ENCODE results near the gene MTG2. TPM values are rescaled to one million over a fixed set of nuclear protein-coding genes. Genes with fewer than 3 reads are reported as not detected.
A peak's percentile ranks its signal among the peaks of the same experiment; 100 is the strongest.

Gene MTG2
- total and polyA plus RNA-seq, 2 of the 4 experiments (the other 2 are of a cell fraction): 11.5 to 25.2 TPM

- 53% methylated on average over 5 of the region's 8 CpGs; no CpG with 5 or more reads in 1 of the 2 experiments for WGBS, 2 experiments (ENCODE audit: extremely low coverage in 2 of 2, insufficient read length in 1 of 2)
- H4K91ac ChIP-seq (ENCODE audit: insufficient read depth, low read depth, low read length): no peak overlapping the region
- BruUV-seq (replicated peaks): no TSS peak
- DNase-seq: no peak
- no peak overlapping the region for H3K4me3 ChIP-seq (ENCODE audit: insufficient read depth, low read depth, low read length)
- TF ChIP-seq MAFK (IDR thresholded peaks at IDR 0.05; ENCODE audit: low read depth, low read length): no peak
- no peak for TF ChIP-seq SMC3 (IDR thresholded peaks at IDR 0.05; ENCODE audit: low read depth, low read length)
- no peak for TF ChIP-seq MAZ (IDR thresholded peaks at IDR 0.05; ENCODE audit: borderline replicate concordance, low read depth, low read length)
- TF ChIP-seq RCOR1 (IDR thresholded peaks at IDR 0.05; ENCODE audit: insufficient replicate concordance, low read length): no peak
- TF ChIP-seq FOS (IDR thresholded peaks at IDR 0.05; ENCODE audit: low read depth, low read length): no peak
- no peak for TF ChIP-seq RAD21 (IDR thresholded peaks at IDR 0.05; ENCODE audit: low read length)
- TF ChIP-seq CTCF (conservative IDR thresholded peaks at IDR 0.05; ENCODE audit: low read depth, low read length): no peak
- no peak for TF ChIP-seq NFE2L2 (IDR thresholded peaks at IDR 0.05; ENCODE audit: low read depth, low read length)
- TF ChIP-seq MXI1 (IDR thresholded peaks at IDR 0.05; ENCODE audit: borderline replicate concordance, low read depth, low read length): no peak
- TF ChIP-seq, protein P1, sequence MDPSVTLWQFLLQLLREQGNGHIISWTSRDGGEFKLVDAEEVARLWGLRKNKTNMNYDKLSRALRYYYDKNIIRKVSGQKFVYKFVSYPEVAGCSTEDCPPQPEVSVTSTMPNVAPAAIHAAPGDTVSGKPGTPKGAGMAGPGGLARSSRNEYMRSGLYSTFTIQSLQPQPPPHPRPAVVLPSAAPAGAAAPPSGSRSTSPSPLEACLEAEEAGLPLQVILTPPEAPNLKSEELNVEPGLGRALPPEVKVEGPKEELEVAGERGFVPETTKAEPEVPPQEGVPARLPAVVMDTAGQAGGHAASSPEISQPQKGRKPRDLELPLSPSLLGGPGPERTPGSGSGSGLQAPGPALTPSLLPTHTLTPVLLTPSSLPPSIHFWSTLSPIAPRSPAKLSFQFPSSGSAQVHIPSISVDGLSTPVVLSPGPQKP (IDR thresholded peaks at IDR 0.05; ENCODE audit: borderline replicate concordance, low read depth, low read length): no peak
- no peak for TF ChIP-seq BHLHE40 (IDR thresholded peaks at IDR 0.05; ENCODE audit: low read depth, low read length)
- TF ChIP-seq RFX5 (IDR thresholded peaks at IDR 0.05; ENCODE audit: low read depth, low read length): no peak
- no peak for TF ChIP-seq POLR2A (IDR thresholded peaks at IDR 0.05; ENCODE audit: low read depth, low read length)
- no peak for TF ChIP-seq CHD1 (IDR thresholded peaks at IDR 0.05; ENCODE audit: low read depth, low read length)
- TF ChIP-seq, protein P2, sequence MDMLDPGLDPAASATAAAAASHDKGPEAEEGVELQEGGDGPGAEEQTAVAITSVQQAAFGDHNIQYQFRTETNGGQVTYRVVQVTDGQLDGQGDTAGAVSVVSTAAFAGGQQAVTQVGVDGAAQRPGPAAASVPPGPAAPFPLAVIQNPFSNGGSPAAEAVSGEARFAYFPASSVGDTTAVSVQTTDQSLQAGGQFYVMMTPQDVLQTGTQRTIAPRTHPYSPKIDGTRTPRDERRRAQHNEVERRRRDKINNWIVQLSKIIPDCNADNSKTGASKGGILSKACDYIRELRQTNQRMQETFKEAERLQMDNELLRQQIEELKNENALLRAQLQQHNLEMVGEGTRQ (IDR thresholded peaks at IDR 0.05; ENCODE audit: low read depth, low read length): no peak
- TF ChIP-seq CEBPB (IDR thresholded peaks at IDR 0.05; ENCODE audit: low read depth, low read length): no peak
- H3K27ac ChIP-seq (ENCODE audit: insufficient read depth, low read length): no peak overlapping the region
- ChIA-PET CTCF (no interaction called here), POLR2A (ENCODE audit: unreplicated experiment) (no interaction called here)
- H2BK120ac ChIP-seq (ENCODE audit: low read depth, low read length): no peak overlapping the region
- no peak overlapping the region for H3K9ac ChIP-seq (ENCODE audit: low read depth, low read length)
- no peak overlapping the region for H2BK5ac ChIP-seq (ENCODE audit: low read depth, low read length, poor library complexity, severe bottlenecking)
- no peak overlapping the region for H4K5ac ChIP-seq (ENCODE audit: low read depth, low read length)
- peaks cover 94% of the 10 kb centered on the region for H4K20me1 ChIP-seq (ENCODE audit: insufficient read depth, low read length)
- no peak overlapping the region for H2AFZ ChIP-seq (replicated peaks; ENCODE audit: low read length, poor library complexity)
- no peak overlapping the region for H2AK5ac ChIP-seq (ENCODE audit: low read depth, low read length)
- peaks cover 23 to 79% of the 10 kb centered on the region in 2 experiments for H3K79me1 ChIP-seq (ENCODE audit: low read depth in 1 of 2, low read length in 2 of 2)
- ATAC-seq (ENCODE audit: low read depth): no peak
- no peak overlapping the region for H2AK9ac ChIP-seq (replicated peaks; ENCODE audit: low read depth, low read length, poor library complexity)
- no peaks in the 10 kb centered on the region for H3K27me3 ChIP-seq (ENCODE audit: control insufficient read depth, insufficient read depth, low read length)
- H3K18ac ChIP-seq (ENCODE audit: low read depth, low read length): no peak overlapping the region
- no peak overlapping the region for H3K14ac ChIP-seq (replicated peaks; ENCODE audit: low read depth, low read length)
- no peak overlapping the region for H2BK15ac ChIP-seq (ENCODE audit: low read depth, low read length)
- peaks cover 17% of the 10 kb centered on the region; the same call in 1 of the 2 replicates for H3K36me3 ChIP-seq (ENCODE audit: control insufficient read depth, insufficient read depth, low read length)
- H3K4me1 ChIP-seq (ENCODE audit: control insufficient read depth, insufficient read depth, low read length): 0 out of 2 replicates have a peak, but pooled peaks cover 1% of the 10 kb centered on the region
- H3K9me3 ChIP-seq (ENCODE audit: control insufficient read depth, insufficient read depth, low read length): no peaks in the 10 kb centered on the region
- no peak overlapping the region for H4K8ac ChIP-seq (ENCODE audit: low read depth in 2 of 2, low read length in 2 of 2)
- no peak overlapping the region for H3K4ac ChIP-seq (ENCODE audit: low read depth, low read length)
- intact Hi-C loops (cut with micrococcal nuclease): no loop called here
- peaks cover 13% of the 10 kb centered on the region for H3K9me1 ChIP-seq (ENCODE audit: insufficient read depth, low read length)
- H3K23ac ChIP-seq (ENCODE audit: low read depth, low read length): no peak overlapping the region
- no peak overlapping the region for H2BK20ac ChIP-seq (ENCODE audit: low read depth, low read length)
- peak overlapping the region; percentile 5; the same call in 1 of the 2 replicates for H3K56ac ChIP-seq (ENCODE audit: extremely low read depth, insufficient read depth, low read length)
- no peak overlapping the region for H3K4me2 ChIP-seq (ENCODE audit: low read depth, low read length)
- dilution Hi-C loops (cut with HindIII; ENCODE audit: low sequenced_read_pairs, unreplicated experiment): no loop called here
- in situ Hi-C loops (cut with MboI; ENCODE audit: low sequenced_read_pairs): no loop called here
Measured at GRCh38 chr20:62246431-62246830, 63.6 kb downstream of the MTG2 start.

All from IMR-90 (cell line).